CD8-positive, alpha-beta memory T cell (primary cell): ENCODE data around the gene MCF2L. TPM values are rescaled to one million over a fixed set of nuclear protein-coding genes. Genes with fewer than 3 reads are reported as not detected.

ENCODE experiments used
- CTCF ChIA-PET: fragments of 350-600 bp; sonication (Branson Sonifier 250); formaldehyde crosslinking; loops from one replicate; lab custom pipeline; 2021; ENCODE audit warnings: antibody characterized with exemption; lab: Charles Lee
- POLR2A ChIA-PET: fragments of 350-600 bp; sonication (Branson Sonifier 250); formaldehyde crosslinking; loops from one replicate; lab custom pipeline; 2021; ENCODE audit warnings: antibody characterized with exemption; lab: Charles Lee
- DNase-seq, 5 donors: peaks; one replicate each; pipeline versions ENCODE4 v3.0.0 to v3.0.0-alpha.2; 2020 to 2022; ENCODE audit warnings: mixed read lengths in 1 of 5
- H3K27ac ChIP-seq: one replicate; pipeline ENCODE4 v1.7.0; 2013; ENCODE audit warnings: low read depth, mild to moderate bottlenecking, low read length, moderate library complexity
- H3K27me3 ChIP-seq: 2 replicates; pipeline ENCODE4 v1.7.0; 2013; ENCODE audit warnings: low read length, mild to moderate bottlenecking; ENCODE audit not compliant: insufficient read depth, poor library complexity, severe bottlenecking
- H3K36me3 ChIP-seq: 2 replicates; pipeline ENCODE4 v1.7.0; 2013; ENCODE audit warnings: mild to moderate bottlenecking, low read length, moderate library complexity; ENCODE audit not compliant: insufficient read depth
- H3K4me1 ChIP-seq: 2 replicates; pipeline ENCODE4 v1.7.0; 2013; ENCODE audit warnings: mild to moderate bottlenecking, low read length, moderate library complexity; ENCODE audit not compliant: insufficient read depth
- H3K4me3 ChIP-seq: 2 replicates; pipeline ENCODE4 v1.7.0; 2013; ENCODE audit warnings: mild to moderate bottlenecking, low read length
- H3K9me3 ChIP-seq: 2 replicates; pipeline ENCODE4 v1.7.0; 2013; ENCODE audit warnings: mild to moderate bottlenecking, low read length
- H3K27ac Mint-ChIP-seq, 8 donors: one replicate each; pipeline ENCODE4 v1.8.0; 2020 to 2021; ENCODE audit warnings: mixed read lengths in 8 of 8, mild to moderate bottlenecking in 6 of 8, inconsistent platforms in 3 of 8, moderate library complexity in 3 of 8
- H3K27me3 Mint-ChIP-seq, 2 donors: one replicate each; pipeline ENCODE4 v1.8.0; 2020 to 2021; ENCODE audit warnings: mixed read lengths in 2 of 2, mild to moderate bottlenecking in 1 of 2, moderate library complexity in 1 of 2
- H3K36me3 Mint-ChIP-seq, 3 donors: one replicate each; pipeline ENCODE4 v1.8.0; 2020 to 2021; ENCODE audit warnings: mixed read lengths in 3 of 3, inconsistent platforms in 1 of 3, mild to moderate bottlenecking in 1 of 3
- H3K4me1 Mint-ChIP-seq, 3 donors: one replicate each; pipeline ENCODE4 v1.8.0; 2020 to 2021; ENCODE audit warnings: mixed read lengths in 3 of 3, inconsistent platforms in 1 of 3, mild to moderate bottlenecking in 1 of 3
- H3K4me3 Mint-ChIP-seq, 7 donors: one replicate each; pipeline ENCODE4 v1.8.0; 2020 to 2021; ENCODE audit warnings: mixed read lengths in 7 of 7, mild to moderate bottlenecking in 6 of 7, moderate library complexity in 4 of 7, inconsistent platforms in 2 of 7
- H3K9me3 Mint-ChIP-seq, 5 donors: one replicate each; pipeline ENCODE4 v1.8.0; 2020 to 2022; ENCODE audit warnings: mixed read lengths in 5 of 5, mild to moderate bottlenecking in 3 of 5, moderate library complexity in 2 of 5, inconsistent platforms in 1 of 5
- polyA plus RNA-seq: library from polyadenylated mRNA; unstranded; fragments of 300-500 nt; fragmentation: Illumina TruSeq; gene quantifications from one replicate; pipeline ENCODE4 v1.2.3, GENCODE V29; 2021
- total RNA-seq, 2 experiments: library from RNA; stranded (reverse); gene quantifications; one replicate each; pipeline ENCODE4 v1.2.3, GENCODE V29; 2021

Gene MCF2L
- total and polyA plus RNA-seq, 3 experiments from 2014 or later = 2.5 to 9.6 (median 9.1) TPM

DNA sequence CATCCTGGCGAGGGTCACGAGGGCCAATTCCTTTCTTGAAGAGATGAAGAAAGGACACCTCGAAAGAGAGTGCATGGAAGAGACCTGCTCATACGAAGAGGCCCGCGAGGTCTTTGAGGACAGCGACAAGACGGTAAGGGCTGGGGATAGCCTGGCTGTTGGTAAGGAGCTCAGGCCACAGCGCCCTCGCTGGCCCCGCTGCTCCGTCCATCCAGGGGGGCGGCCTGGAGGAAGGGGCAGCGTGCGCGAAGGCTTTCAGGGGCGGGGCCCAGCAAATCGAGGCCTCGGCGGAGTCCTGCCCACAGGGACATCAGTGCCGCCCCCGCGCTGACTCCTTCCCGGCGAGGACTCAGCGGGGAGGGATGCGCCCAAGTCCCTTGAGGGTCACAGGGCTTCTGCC, 160.5 kb downstream of the MCF2L start:
- no peaks in the 10 kb centered on the region for H3K4me1 ChIP-seq
- Mint-ChIP-seq H3K27me3 (peaks cover 14 to 31% of the 10 kb centered on the region in 2 donors), H3K27ac (no peak overlapping the region), H3K9me3 (no peaks in the 10 kb centered on the region), H3K4me1 (peaks cover 3 to 8% (median 5%) of the 10 kb centered on the region in 3 donors), H3K4me3 (peak overlapping the region in 4 of 7 donors; percentile 25 to 51 (median 35)), H3K36me3 (no peaks in the 10 kb centered on the region)
- H3K27me3 ChIP-seq = peaks cover 4% of the 10 kb centered on the region
- H3K27ac ChIP-seq = no peak overlapping the region
- peak in 1 of 5 donors; percentile 40 for DNase-seq
- no peaks in the 10 kb centered on the region for H3K36me3 ChIP-seq
- no peak overlapping the region for H3K4me3 ChIP-seq
- ChIA-PET CTCF (no interaction called here), POLR2A (no interaction called here)
- no peaks in the 10 kb centered on the region for H3K9me3 ChIP-seq

- CTCF ChIA-PET = no interaction called here
Measured at GRCh38 chr13:113129921-113130750, 161.1 kb downstream of the MCF2L start.

DNA sequence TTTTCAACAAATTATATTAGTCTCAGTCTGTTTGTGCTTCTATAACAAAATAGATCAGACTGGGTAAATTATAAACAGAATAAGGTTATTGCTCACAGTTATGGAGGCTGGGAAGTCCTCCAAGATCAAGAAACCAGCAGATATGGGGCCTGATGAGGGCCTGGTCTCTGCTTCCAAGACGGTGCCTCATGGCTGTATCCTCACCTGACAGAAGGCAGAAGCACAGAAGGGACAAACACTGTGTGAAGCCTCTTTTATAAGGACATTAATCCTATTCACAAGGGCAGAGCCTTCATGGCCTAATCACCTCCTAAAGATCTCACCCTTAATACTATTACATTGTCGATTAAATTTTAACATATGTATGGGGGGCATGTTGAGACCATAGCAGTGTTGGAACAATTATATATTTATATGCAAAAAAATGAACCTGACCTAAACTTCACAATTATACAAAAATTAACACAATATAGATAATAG, 166.3 kb downstream of the MCF2L start:
- H3K4me3 Mint-ChIP-seq = no peak overlapping the region
- H3K4me1 Mint-ChIP-seq = no peaks in the 10 kb centered on the region
- peak in 1 of 5 donors; percentile 33 for DNase-seq
- Histone ChIP-seq H3K4me3 (no peak overlapping the region), H3K27ac (no peak overlapping the region), H3K36me3 (no peaks in the 10 kb centered on the region), H3K9me3 (no peaks in the 10 kb centered on the region), H3K4me1 (no peaks in the 10 kb centered on the region), H3K27me3 (no peaks in the 10 kb centered on the region)
- H3K27me3 Mint-ChIP-seq = peaks cover 2 to 7% of the 10 kb centered on the region in 2 donors
- H3K9me3 Mint-ChIP-seq = no peaks in the 10 kb centered on the region
- no peaks in the 10 kb centered on the region for H3K36me3 Mint-ChIP-seq
- POLR2A ChIA-PET = no interaction called here
- H3K27ac Mint-ChIP-seq = no peak overlapping the region
- CTCF ChIA-PET = no interaction called here

More at GRCh38 chr13:113129921-113130750, 161.1 kb downstream of the MCF2L start:
- Histone ChIP-seq H3K27me3 (peaks cover 4% of the 10 kb centered on the region), H3K36me3 (no peaks in the 10 kb centered on the region), H3K4me1 (no peaks in the 10 kb centered on the region), H3K4me3 (no peak overlapping the region), H3K9me3 (no peaks in the 10 kb centered on the region), H3K27ac (no peak overlapping the region)
- peak in 2 of 5 donors; percentile 21 to 57 for DNase-seq
- H3K27ac Mint-ChIP-seq = no peak overlapping the region
- POLR2A ChIA-PET = no interaction called here
- H3K9me3 Mint-ChIP-seq = no peaks in the 10 kb centered on the region
- H3K36me3 Mint-ChIP-seq = no peaks in the 10 kb centered on the region
- peaks cover 14 to 31% of the 10 kb centered on the region in 2 donors for H3K27me3 Mint-ChIP-seq
- H3K4me3 Mint-ChIP-seq = peak overlapping the region in 5 of 7 donors; percentile 13 to 72 (median 51)
- peaks cover 3 to 8% (median 5%) of the 10 kb centered on the region in 3 donors for H3K4me1 Mint-ChIP-seq

- ChIA-PET POLR2A (no interaction called here), CTCF (no interaction called here)
- Mint-ChIP-seq H3K4me1 (no peaks in the 10 kb centered on the region), H3K4me3 (no peak overlapping the region), H3K27ac (no peak overlapping the region), H3K36me3 (no peaks in the 10 kb centered on the region), H3K27me3 (peaks cover 2 to 3% of the 10 kb centered on the region in 2 donors), H3K9me3 (no peaks in the 10 kb centered on the region)
- Histone ChIP-seq H3K36me3 (no peaks in the 10 kb centered on the region), H3K27me3 (no peaks in the 10 kb centered on the region), H3K4me1 (no peaks in the 10 kb centered on the region), H3K27ac (no peak overlapping the region), H3K4me3 (no peak overlapping the region), H3K9me3 (no peaks in the 10 kb centered on the region)
- no peak for DNase-seq
Measured at GRCh38 chr13:113137691-113138298, 168.8 kb downstream of the MCF2L start.

- H3K27me3 Mint-ChIP-seq = peaks cover 3 to 4% of the 10 kb centered on the region in 2 donors
- no peak for DNase-seq
- H3K4me1 ChIP-seq = no peaks in the 10 kb centered on the region
- no peak overlapping the region for H3K4me3 ChIP-seq
- no peaks in the 10 kb centered on the region for H3K36me3 Mint-ChIP-seq
- POLR2A ChIA-PET = no interaction called here
- CTCF ChIA-PET = no interaction called here
- H3K4me3 Mint-ChIP-seq = no peak overlapping the region
- no peak overlapping the region for H3K27ac ChIP-seq
- H3K36me3 ChIP-seq = no peaks in the 10 kb centered on the region
- H3K27me3 ChIP-seq = no peaks in the 10 kb centered on the region
- no peaks in the 10 kb centered on the region for H3K4me1 Mint-ChIP-seq
- no peaks in the 10 kb centered on the region for H3K9me3 Mint-ChIP-seq
- H3K9me3 ChIP-seq = no peaks in the 10 kb centered on the region
- no peak overlapping the region for H3K27ac Mint-ChIP-seq
Measured at GRCh38 chr13:113138792-113139551, 170.0 kb downstream of the MCF2L start.

- H3K27me3 Mint-ChIP-seq = peaks cover 3 to 4% of the 10 kb centered on the region in 2 donors
- no peaks in the 10 kb centered on the region for H3K9me3 ChIP-seq
- H3K27ac Mint-ChIP-seq = no peak overlapping the region
- DNase-seq = no peak
- H3K4me3 ChIP-seq = no peak overlapping the region
- CTCF ChIA-PET = no interaction called here
- H3K27ac ChIP-seq = no peak overlapping the region
- POLR2A ChIA-PET = no interaction called here
- no peaks in the 10 kb centered on the region for H3K4me1 Mint-ChIP-seq
- H3K9me3 Mint-ChIP-seq = no peaks in the 10 kb centered on the region
- no peaks in the 10 kb centered on the region for H3K4me1 ChIP-seq
- no peaks in the 10 kb centered on the region for H3K27me3 ChIP-seq
- no peak overlapping the region for H3K4me3 Mint-ChIP-seq
- H3K36me3 Mint-ChIP-seq = no peaks in the 10 kb centered on the region
- H3K36me3 ChIP-seq = no peaks in the 10 kb centered on the region
Measured at GRCh38 chr13:113139577-113139976, 170.6 kb downstream of the MCF2L start.

DNA sequence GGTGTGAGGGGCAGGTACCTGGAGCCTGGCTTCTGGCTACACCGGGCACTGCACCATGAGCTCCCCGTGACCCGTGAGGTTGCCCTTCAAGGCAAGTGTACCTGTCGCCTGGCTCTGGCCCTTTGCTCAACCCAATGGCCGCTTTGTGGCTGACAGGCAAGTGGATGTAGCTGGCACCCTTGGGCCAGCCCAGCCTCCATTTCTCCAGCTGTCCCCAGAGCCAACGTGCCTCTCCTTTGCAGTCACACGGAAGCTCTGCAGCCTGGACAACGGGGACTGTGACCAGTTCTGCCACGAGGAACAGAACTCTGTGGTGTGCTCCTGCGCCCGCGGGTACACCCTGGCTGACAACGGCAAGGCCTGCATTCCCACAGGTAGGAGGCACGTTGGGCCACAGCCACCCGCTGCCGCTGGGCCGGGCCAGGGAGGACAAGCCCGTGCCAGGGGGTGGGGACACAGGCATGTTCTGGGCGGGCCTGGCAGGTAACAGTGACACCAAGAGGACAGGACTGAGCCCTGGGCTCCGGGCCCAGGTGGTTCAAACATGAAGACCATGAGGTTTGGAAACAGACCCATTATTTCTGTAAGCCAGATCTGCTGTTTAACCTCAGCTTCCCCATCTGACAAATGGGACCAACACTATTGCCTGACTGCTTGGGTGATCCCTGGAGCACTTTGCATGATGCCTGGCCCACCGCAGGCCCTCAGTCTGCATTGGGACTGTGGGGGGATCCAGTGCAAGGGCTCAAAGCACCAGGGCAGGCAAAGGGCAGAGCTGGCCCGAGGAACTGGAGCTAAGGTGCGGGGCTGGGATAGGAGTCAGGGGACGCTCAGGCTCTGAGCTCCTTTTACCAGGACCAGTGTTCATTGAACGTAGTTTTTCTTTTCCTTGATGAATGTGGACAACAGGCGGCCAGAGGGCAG, 171.9 kb downstream of the MCF2L start:
- H3K4me1 Mint-ChIP-seq = no peaks in the 10 kb centered on the region
- H3K27me3 Mint-ChIP-seq = peaks cover 6 to 7% of the 10 kb centered on the region in 2 donors
- Histone ChIP-seq H3K4me3 (no peak overlapping the region), H3K27ac (no peak overlapping the region), H3K36me3 (no peaks in the 10 kb centered on the region), H3K27me3 (no peaks in the 10 kb centered on the region), H3K4me1 (no peaks in the 10 kb centered on the region), H3K9me3 (no peaks in the 10 kb centered on the region)
- peaks cover 0 to 2% (median 0%) of the 10 kb centered on the region in 5 donors for H3K9me3 Mint-ChIP-seq
- no peak for DNase-seq
- ChIA-PET POLR2A (no interaction called here), CTCF (no interaction called here)
- no peaks in the 10 kb centered on the region for H3K36me3 Mint-ChIP-seq
- no peak overlapping the region for H3K27ac Mint-ChIP-seq
- no peak overlapping the region for H3K4me3 Mint-ChIP-seq
